AG09319 (cell line): Measurements from ENCODE around the gene SLC25A53.

Experiments
- DNase-seq: peaks from one replicate; pipeline ENCODE4 v3.0.0-alpha.2; 2010; ENCODE audit warnings: low read depth; ENCODE audit errors: extremely low read depth
- CTCF ChIP-seq: IDR thresholded peaks from 2 replicates; pipeline ENCODE4 v1.5.1; 2011; ENCODE audit warnings: low read depth, mild to moderate bottlenecking, inconsistent platforms, low read length, moderate library complexity

SLC25A53 gene

DNA sequence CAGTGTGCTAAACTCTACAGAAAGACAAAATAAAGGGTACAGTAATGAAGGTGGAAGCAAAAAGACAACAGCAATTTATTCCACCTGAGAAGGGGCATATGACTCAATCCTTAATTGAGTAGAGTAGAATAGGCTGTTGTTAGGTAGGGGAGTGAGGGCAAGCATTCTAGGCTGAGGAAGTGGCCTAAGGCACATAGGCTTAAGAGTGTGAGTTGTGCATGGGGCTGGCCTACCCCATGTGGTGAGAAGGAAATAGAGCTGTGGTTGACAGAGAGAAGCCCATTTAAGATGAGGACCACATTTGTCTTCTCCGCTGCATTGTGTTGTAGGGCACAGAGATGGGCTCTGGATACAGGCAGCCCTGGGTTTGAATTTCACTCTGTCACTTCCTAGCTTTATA is 47.9 kb downstream of the SLC25A53 start:
- DNase-seq, result no peak

GRCh38 chrX:104105330-104106262 is 51.2 kb downstream of the SLC25A53 start:
- no peak for TF ChIP-seq CTCF
- DNase-seq, result no peak

More for the DNA sequence above, 47.9 kb downstream of the SLC25A53 start:
- no peak for TF ChIP-seq CTCF

DNA sequence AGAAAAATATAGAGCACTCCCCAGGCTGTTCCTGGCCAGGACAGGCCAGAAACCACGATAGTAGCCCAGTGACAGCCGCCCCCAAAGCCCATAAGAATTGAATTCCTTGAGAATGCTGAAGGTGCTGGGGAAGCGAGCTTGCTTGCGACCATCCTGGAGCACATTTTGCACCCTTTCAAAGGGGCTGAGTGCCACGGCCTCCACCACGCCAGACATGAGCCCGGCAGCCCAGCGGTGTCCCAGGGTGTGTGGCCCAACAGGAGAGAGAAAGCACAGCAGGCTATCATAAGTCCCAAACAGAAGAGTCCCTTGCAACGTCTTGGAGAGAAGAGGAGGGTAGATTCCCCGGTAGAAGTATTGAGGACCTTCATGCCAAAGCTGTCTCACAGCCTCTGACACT is 52.1 kb downstream of the SLC25A53 start:
- no peak for DNase-seq
- TF ChIP-seq CTCF, result no peak

DNA sequence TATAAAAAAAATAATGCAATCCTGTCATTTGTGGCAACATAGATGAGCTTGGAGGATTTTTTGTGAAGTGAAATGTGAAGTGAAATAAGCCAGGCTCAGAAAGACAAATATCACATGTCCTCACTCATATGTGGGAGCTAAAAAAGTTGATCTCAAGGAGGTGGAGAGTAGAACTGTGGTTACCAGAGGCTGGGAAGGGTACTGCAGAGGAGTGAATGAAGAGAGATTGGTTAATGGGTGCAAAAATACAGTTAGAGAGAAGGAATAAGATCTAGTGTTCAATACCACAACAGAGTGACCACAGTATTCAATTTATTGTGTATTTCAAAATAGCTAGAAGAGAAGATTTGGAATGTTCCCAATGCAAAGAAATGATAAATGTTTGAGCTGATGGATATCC is 57.9 kb downstream of the SLC25A53 start:
- no peak for TF ChIP-seq CTCF
- DNase-seq, result no peak

- TF ChIP-seq CTCF, result peak; percentile 66
- peak; percentile 62 for DNase-seq
Observed at GRCh38 chrX:104098151-104098808, 58.5 kb downstream of the SLC25A53 start.

DNA sequence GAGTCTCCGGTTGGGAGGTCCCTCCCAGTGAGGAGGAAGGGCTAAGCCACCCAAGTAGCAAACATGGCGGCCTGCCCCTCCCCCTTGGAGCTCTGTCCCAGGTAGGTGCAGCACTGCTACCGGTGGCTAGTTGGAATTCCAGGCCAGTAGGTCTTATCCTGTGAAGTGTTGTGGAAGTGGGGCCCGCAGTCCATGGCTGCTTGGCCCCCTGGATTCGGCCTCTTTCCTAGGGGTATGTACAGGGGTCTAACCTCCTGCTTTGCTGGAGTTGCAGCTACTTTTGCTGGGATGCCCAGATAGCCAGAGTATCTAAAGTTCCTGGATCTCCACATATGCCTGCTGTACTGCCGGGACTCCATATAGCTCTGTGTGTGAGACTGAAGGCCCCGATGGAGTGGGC is 70.9 kb downstream of the SLC25A53 start:
- TF ChIP-seq CTCF, result no peak
- DNase-seq, result no peak

GRCh38 chrX:104085477-104085876 is 71.3 kb downstream of the SLC25A53 start:
- no peak for DNase-seq
- no peak for TF ChIP-seq CTCF
